ENCODE measurements around the gene NR1H2. TPM values are rescaled to one million over a fixed set of nuclear protein-coding genes. Genes with fewer than 3 reads are reported as not detected.

Gene NR1H2
- total and polyA plus RNA-seq, 8 donors, result 47.4 to 241 (median 68.0) TPM

- Histone ChIP-seq H3K36me3 (no peaks in the 10 kb centered on the region), H3K9me3 (no peaks in the 10 kb centered on the region), H3K4me3 (peak overlapping the region; percentile 10 to 37 (median 18)), H3K4me1 (peaks cover 10 to 32% (median 24%) of the 10 kb centered on the region in 4 donors), H3K27me3 (peaks cover 0 to 59% (median 16%) of the 10 kb centered on the region in 3 donors), H3K27ac (peak overlapping the region in 4 of 5 donors; percentile 28 to 60 (median 40))
- DNase-seq, result peak; percentile 92 to 97
- intact Hi-C loops (cut with DNase I; ENCODE audit: low total_unique reads), result no loop called here
- 3 to 8% (median 6%) methylated on average over 13 to 38 of the region's 38 CpGs for WGBS, 5 donors
- TF ChIP-seq POLR2AphosphoS5 (IDR thresholded peaks at IDR 0.05), result peak in 2 of 3 donors; percentile 46 to 49
- no peak for TF ChIP-seq EP300 (IDR thresholded peaks at IDR 0.05)
- TF ChIP-seq POLR2A (IDR thresholded peaks at IDR 0.05), result no peak
Observed at GRCh38 chr19:50427997-50428425, 51.8 kb downstream of the NR1H2 start.

- no peaks in the 10 kb centered on the region for H3K9me3 ChIP-seq
- H3K36me3 ChIP-seq, result no peaks in the 10 kb centered on the region
- TF ChIP-seq POLR2A (IDR thresholded peaks at IDR 0.05) (no peak), POLR2AphosphoS5 (IDR thresholded peaks at IDR 0.05) (no peak)
- peak overlapping the region in 1 of 5 donors; percentile 60 for H3K27ac ChIP-seq
- H3K4me1 ChIP-seq, result peaks cover 10 to 32% (median 24%) of the 10 kb centered on the region in 4 donors
- no peak overlapping the region for H3K4me3 ChIP-seq
- intact Hi-C loops (cut with DNase I; ENCODE audit: low total_unique reads), result no loop called here
- 78 to 100% (median 81%) methylated on average over 2 to 7 of the region's 7 CpGs for WGBS, 5 donors
- H3K27me3 ChIP-seq, result peaks cover 0 to 61% (median 16%) of the 10 kb centered on the region in 3 donors
- no peak for DNase-seq
Observed at GRCh38 chr19:50428772-50429463, 52.7 kb downstream of the NR1H2 start.

- TF ChIP-seq EP300 (IDR thresholded peaks at IDR 0.05) (no peak), CTCF (IDR thresholded peaks at IDR 0.05) (no peak), POLR2AphosphoS5 (IDR thresholded peaks at IDR 0.05) (no peak), POLR2A (IDR thresholded peaks at IDR 0.05) (no peak)
- peaks cover 0 to 79% (median 20%) of the 10 kb centered on the region in 3 donors for H3K27me3 ChIP-seq
- no peaks in the 10 kb centered on the region for H3K36me3 ChIP-seq
- peak overlapping the region in 4 of 5 donors; percentile 75 to 81 (median 80) for H3K27ac ChIP-seq
- intact Hi-C loops (cut with DNase I; ENCODE audit: low total_unique reads), result no loop called here
- WGBS, 5 donors, result 25 to 43% (median 39%) methylated on average over 13 of the region's 13 CpGs
- peak overlapping the region; percentile 52 to 72 (median 64) for H3K4me3 ChIP-seq
- H3K4me1 ChIP-seq, result peaks cover 10 to 32% (median 24%) of the 10 kb centered on the region in 4 donors
- DNase-seq, result no peak
- H3K9me3 ChIP-seq, result no peaks in the 10 kb centered on the region
Observed at GRCh38 chr19:50430888-50431342, 54.7 kb downstream of the NR1H2 start.

- peaks cover 0 to 79% (median 20%) of the 10 kb centered on the region in 3 donors for H3K27me3 ChIP-seq
- DNase-seq, result peak; percentile 89 to 96
- peak overlapping the region; percentile 20 to 81 (median 80) for H3K27ac ChIP-seq
- no peaks in the 10 kb centered on the region for H3K9me3 ChIP-seq
- TF ChIP-seq POLR2AphosphoS5 (IDR thresholded peaks at IDR 0.05) (peak in 2 of 3 donors; percentile 24 to 53), EP300 (IDR thresholded peaks at IDR 0.05) (no peak)
- intact Hi-C loops (cut with DNase I; ENCODE audit: low total_unique reads), result no loop called here
- peak overlapping the region; percentile 52 to 72 (median 64) for H3K4me3 ChIP-seq
- 1 to 3% (median 1%) methylated on average over 34 to 54 of the region's 54 CpGs for WGBS, 5 donors
- peaks cover 10 to 32% (median 24%) of the 10 kb centered on the region in 4 donors for H3K4me1 ChIP-seq
- H3K36me3 ChIP-seq, result no peaks in the 10 kb centered on the region
Observed at GRCh38 chr19:50431343-50432220, 55.3 kb downstream of the NR1H2 start.

GRCh38 chr19:50432221-50433028 lies 56.2 kb downstream of the NR1H2 start, which contains the start of gene MYBPC2:
MYBPC2 (plus strand) TSS chr19:50432892; CDS start chr19:50432954, 62 bp downstream.
- no peak for TF ChIP-seq POLR2A (IDR thresholded peaks at IDR 0.05)
- TF ChIP-seq POLR2AphosphoS5 (IDR thresholded peaks at IDR 0.05), result no peak
- TF ChIP-seq EP300 (IDR thresholded peaks at IDR 0.05), result no peak
- no peak for TF ChIP-seq CTCF (IDR thresholded peaks at IDR 0.05)
- intact Hi-C loops (cut with DNase I; ENCODE audit: low total_unique reads), result no loop called here
- 3 to 4% (median 3%) methylated on average over 24 to 40 of the region's 40 CpGs for WGBS, 5 donors
- peak within 1 kb of the TSS; percentile 52 to 72 (median 64) for H3K4me3 ChIP-seq
- H3K4me1 ChIP-seq, result peaks cover 10 to 32% (median 24%) of the 10 kb centered on the region in 4 donors
- no peaks in the 10 kb centered on the region for H3K9me3 ChIP-seq
- peak; percentile 31 to 77 for DNase-seq
- H3K27me3 ChIP-seq, result peaks cover 0 to 74% (median 20%) of the 10 kb centered on the region in 3 donors
- H3K27ac ChIP-seq, result peak within 1 kb of the TSS in 4 of 5 donors; percentile 75 to 81 (median 80)
- no peaks in the 10 kb centered on the region for H3K36me3 ChIP-seq
